ENCODE results near the gene MAGOHB.
"Not testable (repeated sequence)": the region's sequence is repeated elsewhere in the genome, so short reads cannot be mapped to it uniquely, and the experiment has no call there.

MAGOHB gene

DNA sequence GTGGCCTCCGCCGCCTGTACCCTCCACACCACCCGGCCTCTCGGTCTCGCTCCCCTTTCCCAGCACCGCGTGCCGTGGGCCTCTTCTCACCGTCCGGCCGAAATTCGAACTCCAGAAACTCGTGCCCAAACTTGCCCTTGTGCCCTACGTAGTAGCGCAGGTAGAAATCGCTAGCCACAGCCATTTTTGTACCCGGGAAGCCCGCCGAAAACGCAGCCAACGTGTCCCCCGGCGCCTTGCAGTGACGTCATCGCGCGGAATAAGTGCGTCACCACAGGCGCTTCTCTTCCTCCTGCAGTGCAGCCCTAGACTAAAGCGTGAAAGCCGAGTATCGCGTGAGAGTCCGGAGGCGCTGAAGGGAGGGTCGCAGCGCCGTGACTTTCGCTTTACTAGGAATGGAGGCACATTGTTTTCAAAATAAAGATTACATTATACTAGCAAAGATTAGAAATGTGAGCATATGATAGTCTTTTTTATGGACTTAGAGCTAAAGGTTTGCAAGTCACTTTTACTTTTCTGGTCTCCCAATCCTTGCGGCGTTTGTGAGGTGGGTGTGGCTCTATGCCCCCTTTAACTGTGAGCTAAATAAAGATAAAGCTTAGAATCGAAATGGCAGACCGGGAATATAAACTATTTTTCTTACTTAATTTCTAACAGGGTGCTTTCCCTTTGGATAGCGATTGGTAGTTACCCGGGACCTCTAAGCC, at the start of gene MAGOHB:
Gene MAGOHB (minus strand): TSS at position 261 of the 707 bp plus-strand sequence. CDS start 77 bp downstream, at position 184.
- peak; percentile 95 to 99 for DNase-seq

DNA sequence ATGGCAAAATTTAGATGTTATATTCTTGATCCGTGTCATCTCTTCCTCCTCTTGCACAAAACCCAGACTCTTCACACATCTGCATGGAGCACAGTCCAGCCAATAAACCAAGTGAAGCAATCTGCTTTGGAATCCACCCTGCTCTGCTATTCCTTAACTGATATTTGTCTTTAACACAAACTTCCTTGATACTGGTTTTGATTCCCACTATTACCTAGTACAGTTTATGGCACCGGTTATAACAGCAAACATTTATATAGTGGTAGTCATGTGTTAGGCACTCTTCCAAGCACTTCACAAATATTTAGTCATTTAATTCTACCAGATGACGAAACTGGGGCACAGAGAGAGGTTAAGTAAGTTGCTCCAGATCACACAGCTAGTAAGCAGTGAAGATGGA, 47.9 kb upstream of the MAGOHB start:
- no peak for DNase-seq

DNA sequence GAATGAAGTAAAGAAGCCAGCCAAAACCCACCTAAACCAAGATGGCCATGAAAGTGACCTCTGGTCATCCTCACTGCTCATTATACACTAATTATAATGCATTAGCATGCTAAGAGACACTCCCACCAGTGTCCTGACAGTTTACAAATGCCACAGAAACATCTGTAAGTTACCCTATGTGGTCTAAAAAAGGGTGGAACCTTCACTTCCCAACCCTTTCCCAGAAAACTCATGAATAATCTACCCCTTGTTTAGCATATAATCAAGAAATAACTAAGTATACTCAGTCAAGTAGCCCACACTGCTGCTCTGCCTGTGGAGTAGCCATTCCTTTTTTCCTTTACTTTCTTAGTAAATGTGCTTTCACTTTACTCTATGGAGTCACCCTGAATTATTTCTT, 40.6 kb upstream of the MAGOHB start:
- no peak for DNase-seq

DNA sequence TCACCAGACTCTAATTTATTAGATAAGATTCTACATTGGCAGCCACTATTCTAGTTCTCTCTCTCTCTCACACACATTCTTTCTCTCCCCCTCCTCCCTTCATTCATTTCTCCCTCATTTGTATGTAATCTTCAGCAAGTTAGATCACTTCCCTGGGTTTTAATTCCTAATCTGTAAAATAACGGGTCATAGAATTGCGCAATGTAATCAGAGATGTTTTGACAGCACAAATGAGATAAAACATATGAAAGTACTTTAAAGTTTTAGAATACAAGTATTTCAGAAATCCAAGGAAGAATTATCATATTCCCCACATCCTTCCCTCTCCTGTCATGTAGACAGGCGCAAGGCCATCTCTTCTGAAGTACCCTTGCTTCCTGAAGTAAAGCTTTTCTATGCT, 38.8 kb upstream of the MAGOHB start:
- DNase-seq = no peak

DNA sequence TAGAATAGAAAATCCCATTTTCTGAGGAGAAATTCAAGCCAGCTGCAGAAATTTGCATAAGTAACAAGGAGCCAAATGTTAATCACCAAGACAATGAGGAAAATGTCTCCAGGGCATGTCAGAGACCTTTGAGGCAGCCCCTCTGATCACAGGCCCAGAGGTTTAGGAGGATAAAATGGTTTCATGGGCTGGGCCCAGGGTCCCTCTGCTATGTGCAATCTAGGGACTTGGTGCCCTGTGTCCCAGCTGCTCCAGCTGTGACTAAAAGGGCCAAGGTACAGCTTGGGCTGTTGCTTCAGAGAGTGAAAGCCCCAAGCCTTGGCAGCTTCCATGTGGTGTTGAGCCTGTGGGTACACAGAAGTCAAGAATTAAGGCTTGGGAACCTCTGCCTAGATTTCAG, 33.2 kb upstream of the MAGOHB start:
- not testable (repeated sequence) for DNase-seq

DNA sequence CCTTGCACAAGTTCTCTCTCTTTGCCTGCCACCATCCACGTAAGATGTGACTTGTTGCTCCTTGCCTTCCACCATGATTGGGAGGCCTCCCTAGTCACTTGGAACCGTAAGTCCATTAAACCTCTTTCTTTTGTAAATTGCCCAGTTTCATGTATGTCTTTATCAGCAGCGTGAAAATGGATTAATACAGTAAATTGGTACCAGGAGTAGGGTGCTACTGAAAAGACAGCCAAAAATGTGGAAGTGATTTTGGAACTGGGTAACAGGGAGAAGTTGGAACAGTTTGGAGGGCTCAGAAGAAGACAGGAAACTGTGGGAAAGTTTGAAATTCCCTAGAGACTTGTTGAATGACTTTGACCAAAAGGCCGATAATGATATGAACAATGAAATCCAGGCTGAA, 32.5 kb upstream of the MAGOHB start:
- DNase-seq = no peak

DNA sequence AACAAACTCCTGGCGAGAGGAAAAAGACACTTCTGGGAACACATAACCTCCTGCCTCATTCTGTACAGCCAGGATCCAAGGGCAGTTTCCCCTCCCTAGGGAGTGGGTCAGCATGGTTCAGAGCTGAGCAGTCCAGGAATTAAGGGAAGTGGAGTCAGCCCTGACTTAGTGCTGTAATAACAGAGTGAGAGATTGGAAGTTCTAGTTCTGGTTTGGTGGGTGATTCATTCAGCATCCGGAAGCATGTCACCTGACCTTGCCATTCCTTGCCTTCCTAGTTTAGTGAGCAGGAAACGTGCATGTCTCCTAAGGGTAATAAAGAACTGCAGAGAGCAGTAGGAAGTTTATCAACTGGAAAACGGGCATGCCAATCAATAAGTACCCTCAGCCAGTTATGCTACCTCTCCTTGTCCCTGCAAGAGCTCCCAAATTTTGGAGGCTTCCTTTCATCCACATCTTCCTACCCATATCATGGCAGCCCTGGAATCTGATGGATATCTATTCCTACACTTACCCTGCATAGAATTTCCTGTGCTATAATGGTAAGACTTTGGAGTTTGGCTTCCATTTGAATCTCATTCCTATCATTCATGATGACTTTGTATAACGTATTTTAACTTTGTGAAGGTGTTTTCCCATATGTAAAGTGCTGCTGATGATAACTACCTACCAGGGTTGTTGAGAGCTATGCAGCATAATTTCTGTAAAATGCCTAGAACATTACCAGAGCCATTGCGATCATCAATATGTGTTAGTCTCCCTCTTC, 28.5 kb upstream of the MAGOHB start:
- DNase-seq = no peak

DNA sequence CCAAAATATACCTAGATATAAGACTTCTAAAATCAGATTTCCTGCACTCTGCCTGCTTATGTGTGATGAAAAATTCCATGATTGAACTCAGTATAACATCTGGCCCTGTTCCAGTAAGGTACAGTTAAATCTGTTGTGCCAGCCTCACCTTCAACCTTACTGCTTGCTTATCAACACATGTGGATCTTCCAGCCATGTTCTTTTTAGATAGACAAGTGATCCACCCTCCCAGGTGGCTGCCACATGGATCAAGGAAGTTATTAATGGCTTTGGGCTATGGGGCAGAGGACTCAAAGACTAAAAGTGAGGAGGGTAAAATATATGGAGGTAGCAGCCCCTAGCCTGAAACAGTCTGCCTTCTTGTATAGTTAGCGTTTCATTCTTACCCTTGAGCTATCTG, 25.3 kb upstream of the MAGOHB start:
- no peak for DNase-seq

DNA sequence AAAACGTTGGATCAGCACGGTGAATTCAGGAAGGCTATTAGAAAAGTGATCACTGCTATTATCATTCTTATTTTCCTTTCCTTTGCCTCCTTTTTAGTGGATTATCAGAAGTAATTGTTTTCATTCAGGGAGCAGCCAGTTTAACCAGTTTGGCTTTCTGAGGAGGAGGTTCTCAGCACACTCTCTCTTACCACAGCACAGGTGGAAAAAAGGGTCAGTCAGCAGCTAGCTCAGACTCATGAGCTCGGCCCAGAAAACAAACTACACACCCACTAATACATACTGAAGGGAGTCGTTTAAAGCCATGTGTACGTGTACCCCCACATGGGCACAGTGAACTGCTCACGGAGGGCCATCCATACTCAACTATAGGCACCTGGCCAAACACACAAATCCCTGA, 23.2 kb upstream of the MAGOHB start:
- DNase-seq = no peak

DNA sequence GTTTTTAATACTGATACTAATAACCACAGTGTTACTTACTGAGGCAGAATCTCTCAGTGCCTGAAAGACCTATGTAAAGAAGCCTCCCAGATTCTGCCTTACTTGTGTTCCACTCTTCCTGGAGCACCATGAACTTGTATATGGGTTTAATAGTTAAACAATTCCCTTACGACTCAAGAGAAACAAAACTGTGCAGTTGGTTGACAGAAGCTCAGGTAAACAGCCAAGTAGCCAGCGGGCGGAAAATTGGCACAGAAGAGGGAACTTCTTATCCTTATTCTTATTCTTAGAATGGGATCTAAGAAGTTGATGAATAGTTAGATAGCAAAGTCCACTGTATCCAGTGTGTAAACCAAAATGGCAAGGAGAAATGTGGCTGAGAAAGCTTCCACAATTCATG, 22.7 kb upstream of the MAGOHB start:
- DNase-seq = no peak

DNA sequence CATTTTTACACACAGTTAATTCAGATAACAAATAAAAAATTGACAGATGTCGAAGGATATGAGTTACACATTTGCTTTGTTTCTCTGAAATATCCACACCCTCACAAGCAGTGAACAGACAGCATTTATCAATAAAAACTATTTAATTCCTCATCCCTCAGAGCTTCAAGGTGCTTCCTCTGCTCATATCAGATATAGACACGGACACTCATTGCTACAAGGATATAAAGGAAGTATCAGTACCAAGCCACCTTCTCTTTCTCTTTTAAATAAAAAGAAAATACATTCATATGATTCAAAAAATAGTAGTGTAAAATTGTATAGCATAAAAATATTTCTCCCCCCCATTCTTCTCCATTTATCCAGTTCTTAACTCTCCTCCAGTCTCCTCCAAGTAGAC, 21.9 kb upstream of the MAGOHB start:
- DNase-seq = no peak

DNA sequence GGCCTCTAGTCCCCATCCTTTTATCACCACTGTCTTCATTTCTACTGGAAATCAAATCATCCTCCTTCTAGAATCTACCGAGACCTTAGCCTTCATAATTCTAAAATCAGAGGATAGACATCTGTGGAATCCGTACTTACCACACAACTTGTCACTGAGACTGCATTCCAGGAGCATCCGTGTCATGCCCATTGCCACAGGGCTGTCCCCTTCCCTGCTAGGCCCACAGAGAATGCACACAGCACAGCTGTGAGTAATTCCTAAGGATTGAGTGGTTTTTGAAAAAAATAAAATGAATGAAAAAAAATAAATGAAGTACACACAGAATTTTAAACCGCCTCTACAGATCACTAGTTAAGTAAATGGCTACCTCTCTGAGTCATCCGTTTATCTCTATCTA, 21.0 kb upstream of the MAGOHB start:
- no peak for DNase-seq

DNA sequence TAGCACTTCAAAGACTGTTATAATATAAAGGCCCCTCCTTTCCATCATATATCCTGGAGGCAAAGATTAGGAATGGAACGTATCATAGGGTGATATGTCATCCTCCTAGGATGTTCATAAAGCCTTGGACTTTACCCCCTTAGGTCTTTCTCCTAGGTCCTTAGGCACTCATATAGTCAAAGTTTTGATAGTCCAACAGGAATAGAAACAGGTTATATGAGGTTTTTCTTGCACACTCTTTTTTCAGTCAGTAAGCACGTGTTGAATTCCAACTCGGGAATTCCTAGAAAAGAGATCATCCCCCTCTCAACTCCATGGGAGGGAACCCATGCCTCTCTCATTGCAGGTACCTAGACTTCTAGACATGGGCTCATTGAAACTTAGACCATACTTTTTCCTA, 20.1 kb upstream of the MAGOHB start:
- no peak for DNase-seq

DNA sequence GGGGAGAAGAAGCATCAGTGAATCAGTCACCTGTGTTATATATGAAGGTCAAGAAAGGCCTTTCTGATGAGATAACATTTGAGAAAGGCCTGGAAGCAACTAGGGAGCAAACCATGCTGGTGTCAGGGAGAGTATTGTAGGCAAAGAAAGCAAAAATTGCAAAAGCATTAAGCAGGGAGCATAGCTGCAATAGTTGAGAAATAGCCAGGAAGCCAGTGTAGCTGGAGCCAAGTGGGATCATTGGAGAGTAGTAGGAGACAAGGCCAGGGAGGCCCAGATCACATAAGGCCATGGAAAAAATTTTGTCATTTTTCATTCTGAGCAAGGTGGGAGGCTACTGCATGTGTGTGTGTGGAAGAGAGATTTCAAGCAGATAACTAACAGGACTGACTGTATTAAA, 18.8 kb upstream of the MAGOHB start:
- no peak for DNase-seq

DNA sequence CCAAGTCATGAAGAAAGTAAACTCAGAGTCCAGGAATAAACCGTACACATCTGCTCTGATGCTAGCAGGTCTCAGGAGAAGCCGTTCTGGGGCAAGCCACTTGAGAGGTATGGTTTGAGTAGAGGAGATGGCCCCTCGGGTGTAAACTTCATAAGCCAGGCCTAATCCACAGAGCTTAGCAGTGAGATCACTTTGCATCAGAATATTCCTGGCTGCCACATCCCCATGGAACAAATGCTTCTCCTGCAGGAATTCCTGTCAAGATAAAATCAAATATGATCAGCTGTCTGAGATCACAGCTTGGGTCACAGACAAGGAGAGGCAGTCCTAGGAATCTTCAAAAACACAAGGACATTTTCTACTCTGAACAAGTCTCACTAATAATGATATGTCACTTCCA, 11.2 kb upstream of the MAGOHB start:
- no peak for DNase-seq

DNA sequence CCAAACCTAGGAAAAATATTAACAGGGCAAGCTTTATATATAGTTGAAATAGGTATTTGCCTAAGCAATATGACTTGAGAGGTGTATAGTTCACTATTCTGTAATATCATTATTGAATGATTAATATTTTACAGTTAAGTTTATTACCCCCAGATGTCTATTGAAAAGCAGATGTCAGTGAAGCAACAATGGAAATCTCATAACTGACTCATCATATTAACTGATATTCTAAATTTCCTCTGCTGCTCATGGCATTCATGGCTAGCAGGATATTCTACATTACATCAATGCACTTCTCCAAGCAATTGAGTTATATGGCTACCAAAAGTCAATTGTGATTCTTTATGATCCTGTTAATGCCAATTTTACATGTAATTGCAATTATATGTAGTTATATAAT, 9.7 kb upstream of the MAGOHB start:
- no peak for DNase-seq

DNA sequence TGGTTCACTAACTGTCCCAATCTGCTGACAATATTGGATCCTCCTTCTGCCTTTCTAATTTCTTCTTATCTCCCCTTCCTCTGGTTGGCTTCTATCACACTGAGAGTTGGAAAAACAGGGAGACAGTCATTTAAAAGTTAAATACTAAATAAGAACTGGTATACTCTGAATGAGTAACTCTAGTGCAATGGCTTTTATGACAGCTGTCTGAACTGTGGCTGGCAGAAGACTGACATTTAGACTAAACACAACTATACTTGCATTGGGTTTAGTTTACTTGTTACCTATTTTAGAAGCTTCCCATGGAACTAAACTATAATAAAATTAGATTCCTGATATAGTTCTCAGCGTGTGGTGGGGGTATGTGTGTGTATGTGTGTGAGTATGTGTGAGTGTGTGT, 7.9 kb upstream of the MAGOHB start:
- DNase-seq = no peak

DNA sequence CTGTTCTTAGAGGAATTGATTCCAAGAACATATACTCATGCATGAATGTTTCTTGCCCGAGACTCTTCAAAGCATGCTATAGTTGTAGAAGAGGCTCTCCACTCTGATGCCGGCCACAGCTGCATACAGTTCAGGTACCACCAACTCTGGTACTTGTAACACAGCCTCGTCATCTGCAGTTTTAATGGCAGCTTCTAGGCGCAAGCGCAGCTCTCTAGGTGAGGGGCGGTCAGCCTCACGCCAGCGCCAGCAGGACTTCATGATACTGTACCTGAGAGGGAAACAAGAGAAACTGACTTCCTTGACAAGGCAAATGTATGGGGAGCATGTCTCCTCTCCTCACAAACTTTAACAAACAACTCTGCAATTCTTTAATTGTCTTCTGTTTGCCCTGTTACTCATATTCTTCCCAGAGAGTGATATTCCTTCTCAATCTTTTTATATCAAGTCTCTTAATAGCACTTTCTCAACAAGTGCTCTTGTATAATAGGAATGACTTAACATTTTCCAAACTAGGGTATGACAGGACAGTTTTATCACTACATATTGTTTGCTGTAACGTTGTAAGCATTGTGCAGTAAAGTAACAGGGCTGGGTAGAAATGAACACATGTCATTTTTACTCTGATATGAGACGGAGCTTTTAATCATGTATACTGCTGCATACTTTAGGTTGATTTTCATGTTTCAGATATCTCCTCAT, 6.8 kb upstream of the MAGOHB start:
- DNase-seq = no peak

DNA sequence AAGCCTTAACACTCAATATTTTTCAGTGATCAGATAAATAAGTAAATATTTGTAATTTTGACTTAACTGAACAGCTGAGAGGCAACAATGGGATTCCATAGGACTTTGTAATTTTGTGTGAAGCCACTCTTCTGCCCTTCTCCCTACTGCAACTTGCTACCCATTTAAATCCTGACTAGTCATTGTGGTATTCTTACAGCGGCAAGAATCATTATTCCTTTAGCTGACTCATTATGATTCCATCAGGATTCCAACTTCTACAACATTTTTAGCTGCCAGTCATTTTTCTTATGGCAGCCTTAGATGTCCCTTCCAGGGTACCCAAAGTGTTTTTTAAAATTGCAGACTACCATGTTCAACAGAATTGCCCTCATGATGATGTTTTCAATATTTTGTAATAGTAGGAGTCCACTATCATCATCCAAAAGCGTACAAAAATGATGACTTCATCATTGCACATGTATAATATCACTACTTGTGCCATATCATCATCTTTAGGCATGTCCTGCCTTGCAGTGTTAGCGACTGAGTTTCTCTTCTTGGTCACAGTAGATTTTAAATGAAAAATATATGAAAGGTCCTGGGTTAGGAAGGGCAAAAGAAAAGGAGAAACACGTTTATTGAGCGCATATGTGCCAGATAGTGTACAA, 5.1 kb upstream of the MAGOHB start:
- DNase-seq = no peak

DNA sequence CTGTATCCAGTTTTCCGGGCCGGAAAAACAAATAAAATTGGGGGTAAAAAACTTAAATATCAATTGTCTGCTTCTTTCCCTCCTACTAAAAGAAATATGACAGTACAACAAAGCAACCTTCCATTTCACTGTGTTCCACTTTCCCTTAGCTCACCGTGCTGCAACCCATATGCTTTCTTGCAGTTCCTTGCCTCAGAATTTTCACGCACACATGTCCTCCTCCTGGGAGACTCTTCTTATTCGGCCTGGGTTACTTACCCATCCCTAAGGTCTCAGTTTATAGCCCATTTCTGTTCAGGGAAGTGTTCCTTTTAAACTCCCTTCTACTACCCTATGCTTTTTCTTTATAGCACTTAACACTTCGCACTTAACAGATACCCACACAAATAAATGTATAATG, 4.5 kb upstream of the MAGOHB start:
- no peak for DNase-seq

DNA sequence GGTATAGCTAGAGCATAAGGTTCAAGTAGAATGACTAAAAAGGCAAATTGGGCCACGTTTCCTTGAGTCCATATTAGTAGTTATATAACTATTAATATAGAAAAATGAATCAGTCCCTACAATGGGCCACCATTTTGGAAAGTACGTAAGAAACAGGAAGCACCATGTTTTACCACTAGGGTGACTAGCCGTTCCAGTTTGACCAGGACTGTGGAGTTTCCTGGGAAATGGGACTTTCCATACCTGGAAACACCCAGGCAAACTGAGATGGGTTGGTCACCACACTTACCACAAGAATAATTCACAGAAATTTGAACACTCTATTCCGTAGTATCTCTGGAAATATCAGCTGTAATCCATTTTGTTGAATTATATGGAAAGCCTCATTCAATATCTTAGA, 2.1 kb upstream of the MAGOHB start:
- no peak for DNase-seq

DNA sequence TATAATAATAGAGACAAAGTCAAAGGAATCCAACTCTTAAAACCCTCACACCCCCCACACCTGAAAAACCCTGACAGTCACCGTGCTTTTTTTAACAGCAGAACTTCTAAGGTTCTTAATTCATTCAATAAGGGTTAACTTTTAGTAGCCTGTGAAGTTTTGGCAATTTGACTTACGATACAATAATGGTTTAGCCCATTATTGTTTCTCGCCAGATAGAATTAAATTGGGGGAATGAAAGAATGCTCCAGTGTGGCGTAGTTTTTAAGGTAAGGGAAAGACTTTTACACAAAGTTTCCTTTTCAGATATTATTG, 604 bp upstream of the MAGOHB start:
- DNase-seq = no peak

DNA sequence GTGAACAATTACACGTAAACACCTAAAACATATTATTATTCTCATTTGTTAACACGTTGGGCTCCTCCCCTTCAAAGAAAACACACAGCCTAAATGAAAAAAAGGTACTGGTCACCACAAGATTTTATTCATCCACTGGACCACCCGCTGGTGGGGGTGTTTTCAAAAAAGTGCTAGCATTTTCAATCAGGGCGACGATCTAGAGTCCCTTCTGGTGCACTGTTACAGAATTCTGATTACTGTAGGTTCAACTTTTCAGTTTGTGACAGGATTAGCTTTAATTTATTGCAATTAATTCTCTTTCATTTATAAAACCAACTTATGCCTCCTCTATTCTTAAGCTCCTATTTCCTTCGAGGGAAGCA, 443 bp downstream of the MAGOHB start:
- DNase-seq = peak in 1 of 2 experiments; percentile 46

DNA sequence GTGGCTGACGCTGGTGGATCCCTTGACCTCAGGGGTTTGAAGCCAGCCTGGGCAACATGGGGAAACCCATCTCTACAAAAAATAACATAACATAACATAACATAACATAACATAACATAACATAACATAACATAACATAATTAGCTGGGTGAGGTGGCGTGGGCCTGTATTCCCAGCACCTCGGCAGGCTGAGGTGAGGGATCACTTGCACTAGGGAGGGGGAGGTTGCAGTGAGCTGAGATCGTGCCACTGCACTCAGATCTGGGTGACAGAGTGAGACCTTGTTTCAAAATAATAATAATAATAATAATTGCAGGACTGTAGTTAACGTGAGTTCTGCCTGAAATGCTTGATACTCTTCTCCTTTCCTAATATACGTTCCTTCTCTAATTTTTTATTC, 1.3 kb downstream of the MAGOHB start:
- no peak for DNase-seq
